Lower lobe of right lung (tissue), 2 donors: Measurements from ENCODE around the gene GPR3. TPM values are rescaled to one million over a fixed set of nuclear protein-coding genes. Genes with fewer than 3 reads are reported as not detected.
A peak's percentile ranks its signal among the peaks of the same experiment; 100 is the strongest.

ENCODE experiments used
- ATAC-seq, 2 donors: fragments of 200-7000 bp; cut with Tn5 transposase; one replicate each; pipeline ENCODE4 v1.9.1; 2020 to 2022; ENCODE audit warnings: mild to moderate bottlenecking in 2 of 2, moderate library complexity in 2 of 2
- DNase-seq: peaks from one replicate; pipeline ENCODE4 v3.0.0-alpha.2; 2020
- H3K27ac ChIP-seq: fragments of 200-600 bp; one replicate; pipeline ENCODE4 v1.8.0; 2022
- H3K27me3 ChIP-seq: fragments of 200-600 bp; one replicate; pipeline ENCODE4 v1.8.0; 2022; ENCODE audit warnings: low read depth
- H3K36me3 ChIP-seq: fragments of 200-600 bp; one replicate; pipeline ENCODE4 v1.8.0; 2022; ENCODE audit warnings: mild to moderate bottlenecking
- H3K4me1 ChIP-seq: fragments of 200-600 bp; one replicate; pipeline ENCODE4 v1.8.0; 2022
- H3K4me3 ChIP-seq: fragments of 200-600 bp; one replicate; pipeline ENCODE4 v1.8.0; 2022; ENCODE audit warnings: mild to moderate bottlenecking
- H3K9me3 ChIP-seq: fragments of 200-600 bp; one replicate; pipeline ENCODE4 v1.8.0; 2022
- intact Hi-C: fragments of 100-400 bp; cut with DNase I; formaldehyde crosslinking; loops from one replicate; pipeline ENCODE4 v1.11.0; 2022
- total RNA-seq: library from RNA; stranded (reverse); fragmentation: NEBNext Ultra II Directional; extraction: Animal tissue kit (Norgen Biotek cat#: 25700); gene quantifications from one replicate; pipeline ENCODE4 v1.2.1, GENCODE V29; 2021
- TF ChIP-seq, protein P1 (sequence below): fragments of 200-600 bp; IDR thresholded peaks from one replicate; pipeline ENCODE4 v1.8.0; 2022; ENCODE audit warnings: antibody characterized with exemption, mild to moderate bottlenecking
- donor health status: DM: no; HTN: yes; CAD: no; lungs with severe emphysema.

The GPR3 gene
- total RNA-seq, 1 donor from 2014 or later: 0.18 TPM

DNA sequence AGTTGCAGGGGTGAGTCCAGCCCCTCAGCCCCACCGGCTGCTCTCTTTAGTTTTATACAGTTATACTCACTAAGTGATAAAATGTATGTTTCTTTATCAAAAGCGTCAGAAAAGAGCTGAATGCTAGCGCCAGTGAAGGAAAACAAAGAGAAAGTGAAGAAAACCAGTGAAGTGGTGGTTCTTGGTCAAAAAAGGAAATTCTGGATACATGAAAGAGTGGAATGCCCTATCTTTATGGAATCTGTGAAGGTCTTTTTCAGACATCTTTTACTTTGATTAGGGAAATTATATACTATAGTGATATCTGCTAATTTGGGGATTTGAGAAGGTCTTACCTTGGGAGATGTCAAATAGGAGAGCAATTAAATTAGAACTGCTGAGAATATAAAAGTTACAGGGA is 41.3 kb downstream of the GPR3 start:
- H3K4me3 ChIP-seq: no peak overlapping the region
- H3K36me3 ChIP-seq: no peaks in the 10 kb centered on the region
- ATAC-seq: no peak
- TF ChIP-seq, protein P1, sequence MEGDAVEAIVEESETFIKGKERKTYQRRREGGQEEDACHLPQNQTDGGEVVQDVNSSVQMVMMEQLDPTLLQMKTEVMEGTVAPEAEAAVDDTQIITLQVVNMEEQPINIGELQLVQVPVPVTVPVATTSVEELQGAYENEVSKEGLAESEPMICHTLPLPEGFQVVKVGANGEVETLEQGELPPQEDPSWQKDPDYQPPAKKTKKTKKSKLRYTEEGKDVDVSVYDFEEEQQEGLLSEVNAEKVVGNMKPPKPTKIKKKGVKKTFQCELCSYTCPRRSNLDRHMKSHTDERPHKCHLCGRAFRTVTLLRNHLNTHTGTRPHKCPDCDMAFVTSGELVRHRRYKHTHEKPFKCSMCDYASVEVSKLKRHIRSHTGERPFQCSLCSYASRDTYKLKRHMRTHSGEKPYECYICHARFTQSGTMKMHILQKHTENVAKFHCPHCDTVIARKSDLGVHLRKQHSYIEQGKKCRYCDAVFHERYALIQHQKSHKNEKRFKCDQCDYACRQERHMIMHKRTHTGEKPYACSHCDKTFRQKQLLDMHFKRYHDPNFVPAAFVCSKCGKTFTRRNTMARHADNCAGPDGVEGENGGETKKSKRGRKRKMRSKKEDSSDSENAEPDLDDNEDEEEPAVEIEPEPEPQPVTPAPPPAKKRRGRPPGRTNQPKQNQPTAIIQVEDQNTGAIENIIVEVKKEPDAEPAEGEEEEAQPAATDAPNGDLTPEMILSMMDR: no peak
- H3K9me3 ChIP-seq: no peaks in the 10 kb centered on the region
- H3K27me3 ChIP-seq: no peaks in the 10 kb centered on the region
- H3K4me1 ChIP-seq: peaks cover 96% of the 10 kb centered on the region
- intact Hi-C loops: no loop called here
- H3K27ac ChIP-seq: peak overlapping the region; percentile 42
- no peak for DNase-seq

DNA sequence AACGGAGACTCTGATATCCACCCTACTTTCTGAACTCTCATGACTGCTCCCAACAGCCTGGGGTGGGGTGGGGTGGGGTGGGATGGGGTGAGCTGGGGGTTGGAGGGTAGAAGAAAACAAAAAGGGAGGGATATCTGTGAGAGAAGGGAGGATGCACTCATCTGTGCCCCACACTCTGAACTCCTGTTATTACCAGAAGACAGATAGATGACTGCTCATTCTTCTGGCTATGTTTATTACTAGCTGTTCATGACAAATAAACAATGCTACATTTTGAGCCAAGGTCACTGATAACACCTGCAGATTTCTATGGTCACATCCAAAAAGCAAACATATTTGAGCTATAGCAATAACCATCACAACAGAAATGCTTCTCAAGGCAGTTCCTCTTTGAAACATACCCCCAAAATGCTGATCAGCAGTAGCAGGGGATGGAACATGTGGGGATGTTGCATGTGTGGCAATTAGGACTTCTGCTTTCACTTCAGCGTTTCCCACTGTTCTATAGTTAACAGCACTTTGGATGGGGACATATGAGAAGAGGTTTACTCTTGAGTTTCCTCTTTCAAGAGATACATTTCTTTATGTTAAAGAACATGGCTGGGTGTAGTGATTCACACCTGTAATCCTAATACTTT is 43.3 kb downstream of the GPR3 start:
- Histone ChIP-seq H3K27ac (peak overlapping the region; percentile 82), H3K4me3 (peak overlapping the region; percentile 19), H3K27me3 (no peaks in the 10 kb centered on the region), H3K36me3 (peaks cover 7% of the 10 kb centered on the region), H3K4me1 (peaks cover 86% of the 10 kb centered on the region), H3K9me3 (no peaks in the 10 kb centered on the region)
- DNase-seq (no peak), ATAC-seq (peak; percentile 74 to 89)
- intact Hi-C loops: no loop called here
- TF ChIP-seq, protein P1: no peak

DNA sequence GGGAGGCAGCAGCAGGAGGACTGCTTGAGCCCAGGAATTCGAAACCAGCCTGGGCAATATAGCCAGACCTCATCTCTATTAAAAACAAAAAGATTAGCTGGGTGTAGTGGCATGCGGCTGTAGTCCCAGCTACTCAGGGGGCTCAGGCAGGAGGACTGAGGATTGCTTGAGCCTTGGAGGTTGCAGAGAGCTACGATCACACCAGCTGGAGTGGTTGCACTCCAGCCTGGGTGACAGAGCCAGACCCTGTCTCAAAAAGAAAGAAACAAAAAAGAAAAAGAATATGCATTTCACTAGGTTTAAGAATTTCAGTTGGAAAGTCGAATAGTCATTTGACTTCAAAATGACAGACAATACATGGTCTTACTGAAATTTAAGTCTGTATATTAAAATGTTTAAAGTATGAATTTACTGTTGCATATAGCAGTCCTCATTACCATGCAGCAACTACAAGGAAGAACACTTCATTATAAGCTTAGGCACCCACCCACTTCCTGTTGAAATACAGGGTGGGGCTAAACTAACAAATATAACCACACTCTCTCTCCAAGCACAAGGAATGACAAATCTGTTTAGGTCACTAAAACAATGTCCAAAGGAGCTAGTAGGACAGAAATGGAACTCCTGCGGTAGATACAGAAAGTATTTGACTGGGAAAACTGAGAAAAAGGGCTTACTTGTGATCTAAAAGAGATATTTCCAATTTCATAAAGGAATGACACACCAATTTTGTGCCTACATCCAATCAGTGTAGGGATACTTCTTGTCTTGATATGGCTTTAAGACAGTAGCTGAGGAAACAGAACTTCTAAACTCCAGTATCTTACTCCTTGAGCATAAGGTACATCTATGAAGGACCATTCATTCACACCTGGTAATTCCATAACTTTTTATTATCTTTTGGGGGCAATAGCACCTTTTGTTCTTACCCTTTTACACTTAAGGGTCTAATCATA is 44.1 kb downstream of the GPR3 start:
- Histone ChIP-seq H3K4me3 (peak overlapping the region; percentile 19), H3K36me3 (peaks cover 7% of the 10 kb centered on the region), H3K9me3 (no peaks in the 10 kb centered on the region), H3K4me1 (peaks cover 79% of the 10 kb centered on the region), H3K27ac (peak overlapping the region; percentile 82), H3K27me3 (no peaks in the 10 kb centered on the region)
- DNase-seq (no peak), ATAC-seq (peak; percentile 94)
- TF ChIP-seq, protein P1: no peak
- intact Hi-C loops: no loop called here

GRCh38 chr1:27438621-27439061 is 46.2 kb downstream of the GPR3 start:
- Histone ChIP-seq H3K27ac (peak overlapping the region; percentile 82), H3K4me3 (no peak overlapping the region), H3K9me3 (no peaks in the 10 kb centered on the region), H3K4me1 (peaks cover 61% of the 10 kb centered on the region), H3K27me3 (no peaks in the 10 kb centered on the region), H3K36me3 (peaks cover 7% of the 10 kb centered on the region)
- no peak for DNase-seq
- TF ChIP-seq, protein P1: no peak
- no peak for ATAC-seq
- intact Hi-C loops: no loop called here

DNA sequence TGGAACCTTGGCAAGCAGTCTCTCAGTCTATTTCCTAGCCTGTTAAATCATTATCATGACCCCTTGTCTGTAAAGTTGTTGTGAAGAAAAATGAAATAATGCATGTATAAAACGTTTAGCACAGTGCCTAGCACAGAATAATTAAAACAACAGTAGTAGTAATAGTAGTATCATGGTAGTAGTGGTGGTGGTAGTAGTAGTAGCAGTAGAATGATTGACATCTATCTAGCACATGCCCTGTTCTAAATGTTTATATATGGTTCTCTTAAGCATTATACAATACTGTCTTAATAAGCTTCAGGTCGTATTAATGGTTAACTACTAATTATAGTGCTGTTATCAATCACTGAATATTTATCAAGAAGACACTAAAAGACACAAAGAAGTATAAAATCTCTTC is 46.7 kb downstream of the GPR3 start:
- no peak overlapping the region for H3K4me3 ChIP-seq
- H3K4me1 ChIP-seq: peaks cover 55% of the 10 kb centered on the region
- H3K27ac ChIP-seq: peak overlapping the region; percentile 82

More for the DNA sequence above, 46.7 kb downstream of the GPR3 start:
- no peak for DNase-seq
- TF ChIP-seq, protein P1: no peak
- no peaks in the 10 kb centered on the region for H3K27me3 ChIP-seq
- H3K9me3 ChIP-seq: no peaks in the 10 kb centered on the region
- no peak for ATAC-seq
- intact Hi-C loops: no loop called here
- peaks cover 10% of the 10 kb centered on the region for H3K36me3 ChIP-seq
